HFFc6 (cell line): ENCODE measurements around the gene ZNF225. TPM values are rescaled to one million over a fixed set of nuclear protein-coding genes. Genes with fewer than 3 reads are reported as not detected.
"Not testable (repeated sequence)": the region's sequence is repeated elsewhere in the genome, so short reads cannot be mapped to it uniquely, and the experiment has no call there.

Experiments
- DNase-seq: peaks from one replicate; pipeline ENCODE4 v3.0.0-alpha.2; 2018
- H3K27ac Mint-ChIP-seq: 2 replicates; pipeline ENCODE4 v1.8.0; 2020; ENCODE audit warnings: mild to moderate bottlenecking, mixed read lengths
- H3K27me3 Mint-ChIP-seq: 2 replicates; pipeline ENCODE4 v1.8.0; 2021; ENCODE audit warnings: mild to moderate bottlenecking, moderate library complexity, mixed read lengths; ENCODE audit not compliant: insufficient read depth
- H3K36me3 Mint-ChIP-seq: 2 replicates; pipeline ENCODE4 v1.8.0; 2021; ENCODE audit warnings: low read depth, mixed read lengths
- H3K4me1 Mint-ChIP-seq: 2 replicates; pipeline ENCODE4 v1.8.0; 2020; ENCODE audit warnings: low read depth, mixed read lengths
- H3K4me3 Mint-ChIP-seq: 2 replicates; pipeline ENCODE4 v1.8.0; 2020; ENCODE audit warnings: mild to moderate bottlenecking, moderate library complexity, mixed read lengths
- H3K9me3 Mint-ChIP-seq: 2 replicates; pipeline ENCODE4 v1.8.0; 2020; ENCODE audit warnings: mild to moderate bottlenecking, mixed read lengths
- CTCF ChIP-seq: fragments of 200-600 bp; sonication (generic); IDR thresholded peaks from 2 replicates; pipeline ENCODE4 v1.5.0; 2021; ENCODE audit warnings: antibody characterized with exemption, mild to moderate bottlenecking
- total RNA-seq, 6 experiments: library from RNA; stranded (reverse); fragmentation: NEBNext Ultra II Directional; extraction: Animal tissue kit (Norgen Biotek cat#: 25700); gene quantifications; 2 replicates in 1 of 6; 3 replicates in 5 of 6; pipeline ENCODE4 v1.2.3, GENCODE V29; 2021

ZNF225 gene
- total RNA-seq, 6 experiments from 2014 or later: 3.5 to 5.5 (median 4.0) TPM

- Mint-ChIP-seq H3K27me3 (no peaks in the 10 kb centered on the region), H3K4me1 (peaks cover 26% of the 10 kb centered on the region), H3K4me3 (peak overlapping the region; percentile 98), H3K9me3 (peaks cover 41% of the 10 kb centered on the region), H3K36me3 (peaks cover 46% of the 10 kb centered on the region), H3K27ac (peak overlapping the region; percentile 96; the same call in 1 of the 2 replicates)
- no peak for TF ChIP-seq CTCF
- DNase-seq: peak; percentile 73
Observed at GRCh38 chr19:44111910-44112463, 1.2 kb upstream of the ZNF225 start.

GRCh38 chr19:44112802-44113137 is 429 bp upstream of the ZNF225 start:
- Mint-ChIP-seq H3K27me3 (no peaks in the 10 kb centered on the region), H3K27ac (peak overlapping the region; percentile 96), H3K36me3 (peaks cover 39% of the 10 kb centered on the region), H3K9me3 (peaks cover 34% of the 10 kb centered on the region), H3K4me1 (peaks cover 26% of the 10 kb centered on the region), H3K4me3 (peak overlapping the region; percentile 98)
- no peak for DNase-seq
- TF ChIP-seq CTCF: no peak

- H3K27ac Mint-ChIP-seq: peak overlapping the region; percentile 96
Observed at GRCh38 chr19:44113784-44114390, 688 bp downstream of the ZNF225 start.

GRCh38 chr19:44121162-44121561 is 8.0 kb downstream of the ZNF225 start:
- H3K4me3 Mint-ChIP-seq: not testable (repeated sequence)
- H3K36me3 Mint-ChIP-seq: peaks cover 81% of the 10 kb centered on the region

More at GRCh38 chr19:44113784-44114390, 688 bp downstream of the ZNF225 start:
- TF ChIP-seq CTCF: no peak
- Mint-ChIP-seq H3K27me3 (no peaks in the 10 kb centered on the region), H3K36me3 (peaks cover 38% of the 10 kb centered on the region), H3K4me1 (peaks cover 26% of the 10 kb centered on the region), H3K9me3 (peaks cover 26% of the 10 kb centered on the region), H3K4me3 (peak overlapping the region; percentile 98)
- no peak for DNase-seq

GRCh38 chr19:44131955-44132354 is 18.8 kb downstream of the ZNF225 start:
- no peak overlapping the region for H3K27ac Mint-ChIP-seq
- H3K9me3 Mint-ChIP-seq: no peaks in the 10 kb centered on the region
- TF ChIP-seq CTCF: no peak
- peaks cover 31% of the 10 kb centered on the region for H3K36me3 Mint-ChIP-seq
- no peak overlapping the region for H3K4me3 Mint-ChIP-seq
- DNase-seq: no peak
- H3K27me3 Mint-ChIP-seq: no peaks in the 10 kb centered on the region
- no peaks in the 10 kb centered on the region for H3K4me1 Mint-ChIP-seq

More at GRCh38 chr19:44121162-44121561, 8.0 kb downstream of the ZNF225 start:
- not testable (repeated sequence) for DNase-seq, H3K27ac Mint-ChIP-seq, H3K4me1 Mint-ChIP-seq, H3K27me3 Mint-ChIP-seq
- peaks cover 12% of the 10 kb centered on the region for H3K9me3 Mint-ChIP-seq
